IPS-20b (cell line): ENCODE measurements around the gene SLC46A2.

Experiments used
- H3K27ac ChIP-seq: one replicate; pipeline ENCODE4 v1.5.1; 2013; ENCODE audit warnings: low read length
- H3K27me3 ChIP-seq: 2 replicates; pipeline ENCODE4 v1.6.1; 2013; ENCODE audit warnings: mild to moderate bottlenecking, low read length, inconsistent platforms; ENCODE audit not compliant: insufficient read depth
- H3K36me3 ChIP-seq: 2 replicates; pipeline ENCODE4 v1.6.1; 2013; ENCODE audit warnings: low read depth, mild to moderate bottlenecking, inconsistent platforms, low read length, moderate library complexity; ENCODE audit not compliant: insufficient read depth
- H3K4me1 ChIP-seq: 2 replicates; pipeline ENCODE4 v1.6.1; 2013; ENCODE audit warnings: mild to moderate bottlenecking, control low read depth, inconsistent platforms, low read length, moderate library complexity; ENCODE audit not compliant: insufficient read depth
- H3K4me3 ChIP-seq: 2 replicates; pipeline ENCODE4 v1.5.1; 2013; ENCODE audit warnings: mild to moderate bottlenecking, low read length, inconsistent platforms
- H3K9ac ChIP-seq: 2 replicates; pipeline ENCODE4 v1.6.1; 2013; ENCODE audit warnings: low read depth, mild to moderate bottlenecking, inconsistent platforms, low read length, moderate library complexity
- H3K9me3 ChIP-seq: 2 replicates; pipeline ENCODE4 v1.6.1; 2013; ENCODE audit warnings: mild to moderate bottlenecking, low read depth, low read length, inconsistent platforms; ENCODE audit not compliant: insufficient read depth

SLC46A2 gene

GRCh38 chr9:112884721-112885120 lies 6.0 kb downstream of the SLC46A2 start:
- H3K27ac ChIP-seq, result no peak overlapping the region
- no peak overlapping the region for H3K9ac ChIP-seq
- H3K9me3 ChIP-seq, result no peaks in the 10 kb centered on the region
- H3K36me3 ChIP-seq, result no peaks in the 10 kb centered on the region
- H3K4me3 ChIP-seq, result no peak overlapping the region
- peaks cover 10% of the 10 kb centered on the region for H3K27me3 ChIP-seq
- H3K4me1 ChIP-seq, result no peaks in the 10 kb centered on the region

- Histone ChIP-seq H3K27ac (no peak overlapping the region), H3K9me3 (no peaks in the 10 kb centered on the region), H3K4me3 (no peak overlapping the region), H3K4me1 (no peaks in the 10 kb centered on the region), H3K27me3 (peaks cover 4% of the 10 kb centered on the region), H3K9ac (no peak overlapping the region), H3K36me3 (no peaks in the 10 kb centered on the region)
These were observed 6.6 kb downstream of the SLC46A2 start for GRCh38 chr9:112884101-112884500.

- H3K4me3 ChIP-seq, result no peak overlapping the region
- no peaks in the 10 kb centered on the region for H3K9me3 ChIP-seq
- no peaks in the 10 kb centered on the region for H3K36me3 ChIP-seq
- H3K27me3 ChIP-seq, result no peaks in the 10 kb centered on the region
- H3K4me1 ChIP-seq, result no peaks in the 10 kb centered on the region
- no peak overlapping the region for H3K9ac ChIP-seq
- no peak overlapping the region for H3K27ac ChIP-seq
These were observed 9.3 kb downstream of the SLC46A2 start for GRCh38 chr9:112881331-112881730.

GRCh38 chr9:112880650-112881049 lies 10.0 kb downstream of the SLC46A2 start:
- H3K4me1 ChIP-seq, result no peaks in the 10 kb centered on the region
- no peaks in the 10 kb centered on the region for H3K27me3 ChIP-seq
- H3K9me3 ChIP-seq, result no peaks in the 10 kb centered on the region
- H3K9ac ChIP-seq, result no peak overlapping the region
- H3K27ac ChIP-seq, result no peak overlapping the region
- H3K36me3 ChIP-seq, result no peaks in the 10 kb centered on the region
- no peak overlapping the region for H3K4me3 ChIP-seq

- Histone ChIP-seq H3K4me3 (no peak overlapping the region), H3K27me3 (no peaks in the 10 kb centered on the region), H3K36me3 (no peaks in the 10 kb centered on the region), H3K9ac (no peak overlapping the region), H3K27ac (no peak overlapping the region), H3K9me3 (no peaks in the 10 kb centered on the region), H3K4me1 (no peaks in the 10 kb centered on the region)
These were observed 11.9 kb downstream of the SLC46A2 start for GRCh38 chr9:112878752-112879151.

- Histone ChIP-seq H3K27me3 (no peaks in the 10 kb centered on the region), H3K9ac (no peak overlapping the region), H3K36me3 (no peaks in the 10 kb centered on the region), H3K4me1 (peaks cover 3% of the 10 kb centered on the region; the same call in 1 of the 2 replicates), H3K4me3 (no peak overlapping the region), H3K27ac (no peak overlapping the region), H3K9me3 (no peaks in the 10 kb centered on the region)
These were observed 16.8 kb downstream of the SLC46A2 start for GRCh38 chr9:112873773-112874405.

GRCh38 chr9:112872019-112872418 lies 18.7 kb downstream of the SLC46A2 start:
- Histone ChIP-seq H3K27me3 (no peaks in the 10 kb centered on the region), H3K9ac (no peak overlapping the region), H3K4me1 (peaks cover 3% of the 10 kb centered on the region; the same call in 1 of the 2 replicates), H3K9me3 (no peaks in the 10 kb centered on the region), H3K4me3 (no peak overlapping the region), H3K36me3 (no peaks in the 10 kb centered on the region), H3K27ac (no peak overlapping the region)

GRCh38 chr9:112870556-112870955 lies 20.1 kb downstream of the SLC46A2 start:
- H3K36me3 ChIP-seq, result no peaks in the 10 kb centered on the region
- no peak overlapping the region for H3K4me3 ChIP-seq
- H3K4me1 ChIP-seq, result peaks cover 3% of the 10 kb centered on the region; the same call in 1 of the 2 replicates
- no peaks in the 10 kb centered on the region for H3K9me3 ChIP-seq
- H3K27ac ChIP-seq, result no peak overlapping the region
- no peak overlapping the region for H3K9ac ChIP-seq
- no peaks in the 10 kb centered on the region for H3K27me3 ChIP-seq

GRCh38 chr9:112869917-112870316 lies 20.8 kb downstream of the SLC46A2 start:
- no peaks in the 10 kb centered on the region for H3K36me3 ChIP-seq
- no peak overlapping the region for H3K4me3 ChIP-seq
- H3K27me3 ChIP-seq, result no peaks in the 10 kb centered on the region
- H3K4me1 ChIP-seq, result peaks cover 3% of the 10 kb centered on the region; the same call in 1 of the 2 replicates
- no peak overlapping the region for H3K27ac ChIP-seq
- H3K9me3 ChIP-seq, result no peaks in the 10 kb centered on the region
- no peak overlapping the region for H3K9ac ChIP-seq

GRCh38 chr9:112869041-112869529 lies 21.6 kb downstream of the SLC46A2 start:
- Histone ChIP-seq H3K9ac (no peak overlapping the region), H3K27ac (no peak overlapping the region), H3K4me3 (no peak overlapping the region), H3K4me1 (peaks cover 3% of the 10 kb centered on the region; the same call in 1 of the 2 replicates), H3K27me3 (no peaks in the 10 kb centered on the region), H3K36me3 (no peaks in the 10 kb centered on the region), H3K9me3 (no peaks in the 10 kb centered on the region)

- Histone ChIP-seq H3K9me3 (no peaks in the 10 kb centered on the region), H3K27me3 (no peaks in the 10 kb centered on the region), H3K4me3 (no peak overlapping the region), H3K36me3 (no peaks in the 10 kb centered on the region), H3K9ac (no peak overlapping the region), H3K27ac (no peak overlapping the region), H3K4me1 (peaks cover 3% of the 10 kb centered on the region; the same call in 1 of the 2 replicates)
These were observed 22.2 kb downstream of the SLC46A2 start for GRCh38 chr9:112868461-112868860.

GRCh38 chr9:112867275-112867991 lies 23.2 kb downstream of the SLC46A2 start:
- Histone ChIP-seq H3K36me3 (no peaks in the 10 kb centered on the region), H3K4me3 (no peak overlapping the region), H3K27me3 (no peaks in the 10 kb centered on the region), H3K9ac (no peak overlapping the region), H3K27ac (no peak overlapping the region), H3K9me3 (no peaks in the 10 kb centered on the region), H3K4me1 (peaks cover 3% of the 10 kb centered on the region; the same call in 1 of the 2 replicates)
